Fibroblast of skin of scalp (primary cell): ENCODE results near the gene GRID1.
"Not testable (repeated sequence)": the region's sequence is repeated elsewhere in the genome, so short reads cannot be mapped to it uniquely, and the experiment has no call there.

Experiments used
- DNase-seq: peaks from one replicate; pipeline ENCODE4 v3.0.0-alpha.2; 2013

GRID1 gene

DNA sequence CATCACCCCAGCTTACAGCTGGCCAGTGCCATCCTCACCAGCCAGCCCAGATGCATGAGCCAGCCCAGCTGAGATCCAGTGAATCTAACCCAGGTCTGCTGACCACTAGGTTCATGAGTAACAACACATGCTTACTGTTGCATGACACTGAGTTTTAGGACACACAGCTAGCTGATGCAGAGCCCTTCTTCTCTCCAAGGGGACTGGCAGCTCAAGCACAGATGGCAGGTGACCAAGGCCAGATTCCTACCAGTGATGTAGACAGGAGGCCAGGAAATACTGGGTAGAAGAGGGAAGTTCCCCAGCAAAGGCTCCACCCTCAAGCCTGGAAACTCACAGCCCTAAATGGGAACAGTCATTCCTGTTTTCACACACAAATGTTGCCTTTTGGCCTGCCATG is 236.6 kb downstream of the GRID1 start:
- no peak for DNase-seq

DNA sequence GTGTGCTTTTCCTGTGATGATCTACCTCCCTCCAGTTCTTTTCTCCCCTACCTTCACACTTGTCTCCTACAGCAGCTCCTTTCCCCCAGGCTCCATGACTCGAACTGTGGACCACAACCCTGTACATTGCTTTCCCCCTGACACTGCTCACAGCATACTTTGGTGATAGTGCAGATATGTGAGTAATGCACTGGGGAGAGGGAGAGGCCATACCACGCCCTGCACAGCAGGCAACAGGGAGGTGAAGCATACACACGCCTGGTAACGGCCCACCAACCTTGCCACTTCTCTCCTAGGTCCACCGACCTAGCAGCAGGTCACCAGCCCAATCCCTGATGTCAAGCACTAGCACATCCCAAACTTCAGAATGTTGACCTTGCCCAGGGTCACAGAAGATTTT is 238.2 kb downstream of the GRID1 start:
- no peak for DNase-seq

DNA sequence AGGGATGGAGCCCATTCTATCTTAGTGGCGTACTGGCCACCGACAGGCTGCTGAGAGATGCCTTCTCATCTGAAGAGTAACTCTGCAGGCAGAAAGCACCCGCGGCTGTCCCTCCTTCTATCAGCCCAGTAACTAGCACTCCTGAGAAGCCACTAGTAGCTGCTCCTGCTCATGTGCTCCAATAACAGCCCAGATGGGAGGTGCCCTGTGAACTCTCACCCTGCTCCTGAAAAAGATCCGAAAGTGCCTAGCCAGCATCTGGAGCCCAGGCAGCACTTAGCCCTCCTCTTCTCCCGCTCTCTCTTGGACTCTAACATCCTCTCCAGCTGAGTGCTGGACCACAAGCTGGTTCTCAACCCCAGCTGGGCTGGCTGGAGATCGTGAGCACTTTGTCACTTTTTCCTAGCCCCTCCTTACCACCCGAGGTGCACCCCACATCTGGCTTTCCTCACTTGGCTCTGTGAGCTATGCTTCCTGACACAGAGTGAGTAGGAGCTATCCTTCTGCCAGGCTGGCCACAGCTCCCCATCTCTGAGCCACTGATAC is 239.2 kb downstream of the GRID1 start:
- no peak for DNase-seq

DNA sequence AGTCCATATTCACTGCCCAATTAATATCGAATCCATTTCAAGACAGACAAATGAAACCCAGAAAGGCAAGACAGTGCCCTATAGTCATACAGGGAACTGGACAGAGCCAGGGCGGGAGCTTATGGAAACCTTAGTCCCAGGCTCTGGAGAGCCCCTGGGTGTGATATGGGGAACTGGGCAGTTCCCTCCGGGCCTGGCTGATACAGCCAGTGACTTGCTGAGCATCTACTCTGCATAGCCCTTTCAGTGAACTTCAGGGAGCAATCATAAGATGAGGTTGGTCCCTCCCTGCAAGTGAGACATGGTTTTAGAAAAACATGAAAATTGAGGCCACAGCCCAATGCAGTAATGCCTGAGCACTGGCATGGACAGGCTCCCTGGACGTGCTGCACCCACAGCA is 241.9 kb downstream of the GRID1 start:
- no peak for DNase-seq

DNA sequence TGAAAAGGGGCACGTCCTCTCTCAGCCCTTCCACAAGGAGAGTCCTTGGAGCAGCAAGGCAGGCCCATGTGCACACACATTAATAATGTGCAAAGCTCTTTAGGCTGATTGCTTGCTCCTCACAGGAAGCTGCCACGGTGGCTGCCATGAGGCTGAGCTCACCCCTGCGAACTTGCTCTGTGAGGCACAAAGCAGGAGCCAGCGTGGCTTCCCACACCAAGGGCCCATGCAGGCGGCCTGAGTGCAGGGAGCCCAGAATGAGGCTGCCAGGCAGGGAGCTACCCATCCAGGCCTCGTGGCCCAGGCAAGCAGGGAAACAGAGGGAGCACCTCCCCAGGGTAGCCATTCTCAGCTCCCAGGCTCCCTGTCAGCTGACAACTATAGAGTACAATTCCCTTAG is 242.9 kb downstream of the GRID1 start:
- no peak for DNase-seq

DNA sequence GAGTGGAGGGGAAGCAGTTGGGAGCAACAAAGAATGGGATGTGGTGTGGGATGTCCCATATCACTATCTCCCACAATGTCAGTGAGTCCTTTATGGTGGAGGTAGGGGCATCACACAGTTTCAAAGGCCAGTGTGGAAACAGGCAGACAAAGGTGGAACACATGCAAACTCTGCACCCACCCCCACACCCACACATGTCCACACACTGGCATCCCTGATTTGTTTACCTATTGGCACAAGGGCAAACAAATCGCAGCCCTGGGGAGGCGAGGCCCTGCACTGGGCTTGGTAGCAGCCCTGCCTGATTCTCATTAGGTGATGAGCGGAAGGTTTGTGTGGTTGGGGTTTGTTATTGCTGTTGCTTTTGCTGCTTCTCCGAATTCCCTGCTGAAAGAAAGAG is 243.3 kb downstream of the GRID1 start:
- DNase-seq = no peak

DNA sequence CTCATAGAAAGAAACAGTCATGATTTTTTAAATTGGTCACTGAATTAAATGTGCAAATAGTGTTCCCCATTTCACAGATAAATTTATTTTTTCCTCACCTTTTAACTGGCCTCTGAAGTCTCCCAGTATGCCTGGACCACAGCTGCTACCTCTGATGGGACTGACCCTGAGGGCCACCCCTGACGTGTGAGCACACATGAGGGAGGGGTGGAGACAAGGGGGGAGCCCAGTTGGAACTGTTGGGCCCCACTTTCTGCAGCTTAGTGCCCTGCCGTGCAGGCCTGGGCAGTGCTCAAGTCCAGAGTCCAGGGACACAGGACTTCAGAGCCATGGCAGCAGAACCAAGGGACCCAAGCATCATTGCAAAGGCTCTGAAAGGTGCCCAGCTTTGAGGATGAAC is 243.9 kb downstream of the GRID1 start:
- no peak for DNase-seq

DNA sequence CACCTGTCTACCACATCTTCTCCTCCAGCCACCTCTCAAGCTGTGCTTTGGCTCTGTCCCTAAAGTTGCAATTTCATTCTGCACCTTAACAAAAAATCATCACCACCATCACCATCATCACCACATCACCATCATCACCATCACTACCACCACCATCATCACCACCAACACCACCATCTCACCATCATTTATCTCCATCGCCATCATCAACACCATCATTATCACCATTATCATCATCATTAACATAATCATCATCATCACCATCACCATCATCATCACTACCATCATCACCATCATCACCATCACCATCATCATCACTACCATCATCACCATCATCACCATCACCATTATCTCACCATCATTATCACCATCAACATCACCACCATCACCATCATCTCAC is 245.4 kb downstream of the GRID1 start:
- no peak for DNase-seq

DNA sequence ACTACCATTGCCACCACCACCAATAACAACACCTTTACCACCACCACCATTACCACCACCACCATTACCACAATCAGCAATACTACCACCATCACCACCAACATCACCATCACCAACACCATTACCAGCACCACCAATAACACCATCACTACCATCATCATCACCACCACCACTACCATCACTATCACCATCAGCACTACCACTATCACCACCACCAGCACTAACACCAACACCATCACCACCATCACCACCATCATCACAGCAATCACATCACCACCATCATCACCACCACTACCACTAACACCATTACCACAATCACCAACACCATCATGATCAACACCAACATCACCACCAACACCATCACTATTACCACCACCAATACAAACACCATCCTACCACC is 249.5 kb downstream of the GRID1 start:
- DNase-seq = no peak

DNA sequence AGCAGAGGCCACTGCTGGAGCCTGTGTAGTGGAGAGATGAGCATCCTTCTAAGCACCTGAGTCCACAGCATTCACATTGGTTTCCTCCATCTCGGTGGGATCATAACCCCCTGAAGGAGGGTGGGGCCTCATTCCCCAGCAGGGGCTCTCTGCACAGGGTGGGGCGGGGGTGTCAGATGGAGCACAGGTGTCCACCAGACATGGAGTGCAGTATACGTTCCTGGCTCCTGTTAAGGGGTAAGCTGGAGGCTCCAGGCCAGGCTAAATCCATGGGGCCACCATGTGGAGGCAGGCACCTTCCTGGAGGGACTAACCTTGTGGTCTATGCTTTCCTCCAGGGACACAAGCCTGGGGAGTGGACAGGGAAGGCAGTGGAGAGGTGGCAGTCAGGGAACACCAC is 252.6 kb downstream of the GRID1 start:
- DNase-seq = no peak

DNA sequence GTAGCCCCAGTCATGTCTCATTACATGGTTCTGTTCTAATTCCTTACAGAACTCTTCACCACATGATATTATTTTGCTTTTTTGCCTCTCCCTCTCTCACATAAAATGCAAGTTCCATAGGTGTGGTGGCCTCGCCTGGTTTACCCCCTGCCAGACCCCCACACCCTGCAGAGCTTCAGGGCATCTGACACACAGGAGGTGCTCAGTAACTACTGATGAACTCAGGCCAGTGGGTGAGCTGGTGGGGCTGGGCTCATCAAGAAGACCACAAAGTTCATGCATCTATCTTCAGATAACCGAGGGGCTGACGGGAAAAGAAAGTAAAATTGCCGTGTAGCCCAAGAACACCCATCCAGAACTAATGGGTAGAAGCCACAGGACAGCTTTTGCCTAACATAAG is 253.1 kb downstream of the GRID1 start:
- DNase-seq = no peak

DNA sequence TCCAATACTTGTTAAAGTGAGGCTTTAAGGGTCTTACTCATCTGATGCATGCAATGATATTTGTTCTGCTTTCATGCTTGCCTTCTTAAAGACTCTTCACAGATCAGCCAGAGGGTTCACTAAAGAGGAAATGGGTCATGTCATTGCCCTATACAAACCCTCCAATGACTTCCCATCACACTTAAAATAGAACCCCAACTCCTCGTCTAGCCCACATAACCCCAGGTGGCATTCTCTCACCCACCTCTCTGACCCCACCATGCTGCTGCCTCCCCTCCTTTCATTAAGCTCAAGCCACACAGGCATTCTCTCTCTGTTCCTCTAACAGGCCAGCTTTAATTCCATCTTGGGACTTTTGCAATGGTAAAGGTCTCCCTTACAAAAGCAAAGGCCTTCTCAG is 253.6 kb downstream of the GRID1 start:
- no peak for DNase-seq

DNA sequence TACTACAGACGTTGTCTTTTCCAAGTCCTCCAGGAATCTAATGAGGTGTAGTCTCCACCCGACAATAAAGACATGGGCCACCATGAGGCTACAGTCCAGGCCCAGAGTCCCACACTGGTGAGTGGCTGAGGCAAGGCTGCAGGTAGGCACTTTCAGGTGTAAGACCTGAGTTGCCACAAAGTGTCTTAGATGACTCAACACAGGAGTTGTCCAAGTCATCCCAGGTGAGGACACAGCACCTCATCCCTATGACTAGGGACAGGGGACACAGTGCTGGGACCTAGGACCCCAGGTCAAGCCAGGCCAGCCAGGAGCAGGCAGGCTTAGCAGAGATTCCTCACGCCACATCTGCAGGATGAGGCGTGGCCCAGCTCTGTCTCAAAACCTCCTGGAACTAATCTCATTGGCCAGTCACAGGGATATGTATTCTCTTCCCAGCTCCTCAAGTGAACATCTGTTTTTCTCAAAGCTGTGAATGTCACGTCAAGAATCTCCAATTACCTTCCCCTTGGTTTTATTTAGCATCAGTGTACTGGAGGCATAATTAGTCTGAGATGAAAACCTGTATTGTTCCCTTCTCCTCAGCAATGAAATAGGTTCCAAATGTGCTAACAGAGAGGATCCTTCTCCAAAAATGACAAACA is 254.6 kb downstream of the GRID1 start:
- DNase-seq = no peak

DNA sequence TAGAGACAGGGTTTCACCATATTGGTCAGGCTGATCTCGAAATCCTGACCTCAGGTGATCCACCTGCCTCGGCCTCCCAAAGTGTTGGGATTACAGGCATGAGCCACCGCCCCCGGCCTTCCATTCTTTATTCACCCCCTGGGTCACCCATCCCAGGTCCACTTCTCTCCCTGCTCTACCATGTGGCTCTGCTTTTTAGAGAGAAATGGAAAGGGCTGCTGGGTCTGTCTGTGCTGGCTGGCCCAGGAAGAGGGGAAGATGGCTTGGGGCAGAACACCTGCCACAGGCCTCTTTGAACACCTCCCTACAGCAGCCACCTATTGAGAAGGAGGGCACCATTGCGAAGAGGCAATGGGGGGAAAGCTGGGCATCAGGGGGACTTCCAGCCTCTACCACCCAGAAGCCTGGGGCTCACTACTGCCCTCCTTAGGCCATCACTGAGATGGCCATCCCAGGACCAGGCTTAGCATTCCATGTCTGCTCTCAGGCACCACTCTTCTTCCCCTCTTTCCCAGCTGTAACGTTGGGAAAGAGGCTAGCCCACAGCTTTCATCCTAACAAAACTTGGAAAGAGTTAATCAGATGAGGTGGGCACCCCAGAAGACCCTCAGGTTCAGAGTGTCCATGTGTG is 256.3 kb downstream of the GRID1 start:
- DNase-seq = no peak

DNA sequence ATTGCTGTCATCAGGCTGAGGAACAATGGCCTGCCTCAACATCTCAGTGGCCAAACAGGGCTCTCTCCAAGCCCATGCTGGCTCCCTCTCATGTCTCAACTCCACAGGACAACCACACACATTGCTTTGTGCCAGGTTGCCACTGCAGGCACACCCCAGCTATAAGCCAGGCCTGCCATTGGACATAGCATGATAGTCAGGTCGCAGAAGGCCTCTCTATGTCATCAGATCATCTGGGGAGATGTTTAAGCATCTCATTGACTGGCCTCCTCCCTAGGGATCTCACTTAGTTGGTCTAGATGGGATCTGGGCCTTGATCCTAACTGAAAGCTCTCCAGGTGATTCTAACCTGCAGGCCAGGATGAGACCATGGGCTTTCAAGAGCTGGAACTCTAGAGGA is 257.2 kb downstream of the GRID1 start:
- no peak for DNase-seq

DNA sequence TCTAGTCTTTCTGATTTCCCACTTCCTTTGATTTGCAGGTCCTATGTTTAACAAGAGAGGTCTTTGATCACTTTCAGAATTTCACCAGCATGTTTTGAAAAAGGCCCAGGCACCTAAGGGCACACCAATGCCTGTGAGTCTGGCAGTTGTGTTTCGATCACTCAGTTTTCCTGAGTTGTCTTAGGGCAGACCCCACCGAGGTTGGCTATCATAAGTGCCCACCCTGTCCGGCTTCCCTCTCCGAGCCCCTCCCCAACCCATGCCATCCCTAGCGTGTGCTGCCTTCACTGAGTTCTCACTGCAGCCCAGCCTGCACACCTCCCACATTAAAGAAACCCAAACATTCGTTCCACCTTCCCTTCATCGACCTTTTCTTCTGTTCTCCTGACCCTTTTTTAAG is 257.9 kb downstream of the GRID1 start:
- DNase-seq = no peak

DNA sequence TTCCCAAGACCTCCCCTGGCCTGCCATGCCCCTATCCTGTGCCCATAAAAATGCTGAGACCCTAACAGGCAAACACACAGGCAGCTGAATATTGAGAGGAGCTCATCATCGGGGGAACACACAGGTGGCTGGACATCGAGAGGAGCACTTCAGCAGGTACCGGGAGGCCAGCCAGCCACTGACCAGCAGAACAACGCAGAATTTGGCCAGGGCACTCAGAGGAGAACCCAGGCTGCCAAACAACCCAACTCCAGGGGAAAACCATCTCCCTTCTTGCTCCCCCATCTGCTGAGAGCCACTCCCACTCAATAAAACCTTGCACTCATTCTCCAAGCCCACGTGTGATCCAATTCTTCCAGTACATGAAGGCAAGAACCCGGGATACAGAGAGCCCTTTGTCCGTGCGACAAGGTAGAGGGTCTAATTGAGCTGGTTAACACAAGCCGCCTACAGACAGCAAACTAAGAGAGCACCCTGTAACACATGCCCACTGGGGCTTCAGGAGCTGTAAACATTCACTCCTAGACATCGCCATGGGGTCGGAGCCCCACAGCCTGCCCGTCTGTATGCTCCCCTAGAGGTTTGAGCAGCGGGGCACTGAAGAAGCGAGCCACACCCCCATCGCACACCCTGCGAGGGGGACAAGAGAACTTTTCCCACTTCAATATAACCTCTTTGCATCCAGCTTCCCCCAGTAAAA is 258.8 kb downstream of the GRID1 start:
- not testable (repeated sequence) for DNase-seq

DNA sequence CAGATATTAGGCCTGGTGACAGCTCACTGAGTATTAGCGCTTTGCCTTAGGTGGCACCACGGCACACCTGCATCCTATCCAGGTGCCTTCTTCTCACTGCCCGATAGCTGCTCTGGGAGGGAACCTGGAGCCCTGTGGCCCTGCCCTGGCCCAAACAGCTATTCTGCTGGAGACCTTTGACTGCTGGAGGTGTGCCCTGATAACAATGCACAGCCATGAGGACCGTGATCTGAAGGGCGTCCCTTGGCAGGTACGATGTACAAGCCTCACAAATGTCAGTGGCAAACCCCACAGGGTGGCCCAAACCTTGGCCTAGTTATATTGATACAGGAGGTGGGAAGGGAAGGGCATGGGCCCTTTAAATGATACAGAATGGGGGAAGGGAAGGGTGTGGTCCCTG is 259.5 kb downstream of the GRID1 start:
- DNase-seq = no peak

DNA sequence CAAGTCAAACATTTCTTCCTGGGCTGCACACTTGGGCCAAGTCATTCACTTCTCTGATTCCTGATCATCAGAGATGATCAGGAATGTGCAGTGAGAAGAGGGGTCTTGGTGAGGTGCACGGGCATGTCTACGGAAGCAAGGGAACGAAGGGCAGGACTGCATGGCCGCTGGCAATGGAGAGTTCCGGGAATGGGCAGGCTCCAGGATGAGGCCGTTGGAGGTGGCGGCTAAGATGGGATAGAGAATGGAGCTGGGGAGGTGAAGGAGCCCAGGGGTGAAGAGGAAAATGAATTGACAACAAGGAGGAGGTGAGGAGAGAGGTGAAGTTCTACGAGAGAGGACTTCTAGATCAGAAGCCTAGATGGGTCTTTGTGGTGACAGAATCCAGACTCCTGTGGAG is 260.0 kb downstream of the GRID1 start:
- no peak for DNase-seq

DNA sequence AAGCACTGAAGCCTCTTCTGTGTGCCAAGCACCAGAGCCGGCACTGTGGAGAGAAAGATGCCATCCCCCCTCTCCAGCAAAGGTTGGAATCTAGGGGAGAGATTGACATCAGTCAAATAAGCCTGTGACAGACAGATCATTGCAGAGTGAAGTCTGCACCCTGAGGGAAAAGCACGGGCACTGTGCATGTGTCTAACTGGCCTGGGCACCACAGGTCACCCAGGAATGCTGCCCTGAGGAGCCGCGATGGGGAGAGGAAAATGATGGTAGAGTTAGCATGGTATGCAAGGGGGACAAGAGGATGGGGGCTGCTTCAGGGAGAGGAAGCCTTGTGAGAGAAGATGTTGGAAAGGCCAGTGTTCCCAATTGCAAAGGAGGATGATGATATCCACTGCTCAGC is 261.0 kb downstream of the GRID1 start:
- no peak for DNase-seq

DNA sequence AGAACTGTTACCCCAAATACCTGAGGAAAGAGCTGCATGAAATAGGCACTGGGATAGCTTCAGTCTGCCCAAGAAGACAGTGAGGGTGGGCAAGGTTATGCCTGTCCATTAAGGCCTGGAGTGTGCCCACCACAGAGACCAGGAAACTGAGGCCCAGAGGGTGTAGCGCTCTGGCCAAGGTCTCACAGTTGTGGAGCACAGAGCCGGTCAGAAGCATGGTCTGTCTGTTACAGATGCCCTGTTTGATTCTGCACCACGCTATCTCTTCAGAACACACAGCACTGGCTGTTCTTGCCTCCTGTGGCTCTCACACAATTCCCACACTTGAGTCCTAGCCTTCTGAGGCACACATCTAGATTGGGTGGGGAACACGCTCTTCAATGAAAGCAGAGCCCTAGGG is 261.4 kb downstream of the GRID1 start:
- DNase-seq = no peak

DNA sequence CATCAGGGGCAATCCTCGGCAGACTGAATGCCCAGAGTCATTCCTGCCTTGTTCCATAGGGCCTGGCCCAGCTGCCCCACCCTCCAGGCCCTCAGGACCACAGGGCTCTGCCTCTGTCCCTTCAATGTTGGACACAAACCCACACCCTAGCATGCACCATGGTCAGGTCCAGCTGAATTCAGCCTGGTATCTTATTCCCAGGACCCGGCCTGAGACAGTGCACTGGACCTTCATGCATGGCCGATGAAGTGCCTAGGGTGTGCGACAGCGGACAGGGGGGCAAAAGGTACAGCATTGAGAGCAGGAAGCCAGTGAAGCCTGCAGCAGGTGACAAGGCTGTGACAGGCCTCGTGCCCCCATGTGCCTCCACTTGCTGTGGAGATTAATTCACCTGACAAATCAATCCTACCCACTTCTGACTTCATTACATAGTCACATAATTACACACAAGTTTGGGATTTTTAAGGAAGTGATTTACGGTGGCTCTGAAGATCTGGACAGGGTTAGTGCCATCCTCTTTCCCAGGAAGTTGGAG is 261.9 kb downstream of the GRID1 start:
- no peak for DNase-seq

DNA sequence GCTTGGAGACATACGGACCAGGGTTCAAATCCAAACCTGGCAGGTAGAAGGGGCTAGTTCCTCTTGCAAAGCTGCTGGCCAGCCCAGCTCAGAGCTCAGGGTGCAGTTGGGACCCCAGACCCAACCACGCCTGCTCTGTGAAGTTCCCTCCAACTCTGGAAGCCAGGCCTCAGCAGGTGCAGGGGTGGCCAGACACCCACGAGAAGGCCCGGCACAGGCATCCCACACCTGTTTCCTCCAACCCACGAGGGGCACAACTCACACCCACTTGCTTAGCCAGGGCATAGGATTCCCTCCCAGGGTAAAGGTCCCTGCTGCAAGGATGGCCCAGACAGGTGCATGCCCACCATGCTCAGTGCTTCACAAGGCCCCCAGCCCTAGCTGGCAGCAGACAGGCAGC is 262.4 kb downstream of the GRID1 start:
- DNase-seq = no peak
